DOHH2 (cell line): ENCODE measurements around the gene DMPK.

Experiments
- H3F3A ChIP-seq: fragments of 200-600 bp; sonication (generic), shearing (Covaris generic); 2 replicates; pipeline ENCODE4 v1.6.0; 2016; ENCODE audit warnings: antibody characterized with exemption, mild to moderate bottlenecking; ENCODE audit not compliant: control insufficient read depth, insufficient read depth
- H3K27ac ChIP-seq: fragments of 200-600 bp; sonication (generic); 2 replicates; pipeline ENCODE4 v1.5.1; 2014; ENCODE audit warnings: low read depth, mild to moderate bottlenecking, low read length, moderate library complexity
- H3K27me3 ChIP-seq: fragments of 200-600 bp; sonication (generic); 2 replicates; pipeline ENCODE4 v1.6.1; 2014; ENCODE audit warnings: mild to moderate bottlenecking, low read length, mixed read lengths; ENCODE audit not compliant: control insufficient read depth
- H3K36me3 ChIP-seq: fragments of 200-600 bp; sonication (generic); 2 replicates; pipeline ENCODE4 v1.6.1; 2014; ENCODE audit warnings: mild to moderate bottlenecking, low read length, moderate library complexity, mixed read lengths; ENCODE audit not compliant: control insufficient read depth
- H3K4me1 ChIP-seq: fragments of 200-600 bp; sonication (generic); 2 replicates; pipeline ENCODE4 v1.6.1; 2014; ENCODE audit warnings: mild to moderate bottlenecking, low read length, mixed read lengths; ENCODE audit not compliant: control insufficient read depth
- H3K4me2 ChIP-seq: fragments of 200-600 bp; sonication (generic); 2 replicates; pipeline ENCODE4 v1.6.0; 2014; ENCODE audit warnings: mild to moderate bottlenecking, low read length, moderate library complexity
- H3K4me3 ChIP-seq: fragments of 200-600 bp; sonication (generic); 2 replicates; pipeline ENCODE4 v1.5.1; 2014; ENCODE audit warnings: mild to moderate bottlenecking, low read length, mixed read lengths
- H3K79me2 ChIP-seq: fragments of 200-600 bp; sonication (generic); 2 replicates; pipeline ENCODE4 v1.6.1; 2014; ENCODE audit warnings: mild to moderate bottlenecking, low read length, mixed read lengths; ENCODE audit not compliant: control insufficient read depth
- H3K9me2 ChIP-seq: fragments of 200-600 bp; sonication (generic); replicated peaks from 2 replicates; pipeline ENCODE4 v1.6.1; 2014; ENCODE audit warnings: mild to moderate bottlenecking, low read length, mixed read lengths; ENCODE audit not compliant: control insufficient read depth
- H3K9me3 ChIP-seq: fragments of 200-600 bp; sonication (generic); 2 replicates; pipeline ENCODE4 v1.6.1; 2014; ENCODE audit warnings: antibody characterized with exemption, low read length, mixed read lengths; ENCODE audit not compliant: control insufficient read depth, insufficient read depth
- H4K20me1 ChIP-seq: fragments of 200-600 bp; sonication (generic); 2 replicates; pipeline ENCODE4 v1.6.0; 2014; ENCODE audit warnings: low read depth, mild to moderate bottlenecking, antibody characterized with exemption, low read length, moderate library complexity; ENCODE audit not compliant: control insufficient read depth, insufficient read depth
- CTCF ChIP-seq: fragments of 200-600 bp; sonication (generic); IDR thresholded peaks from one replicate; pipeline ENCODE4 v1.5.1; 2014; ENCODE audit warnings: antibody characterized with exemption, mild to moderate bottlenecking, low read depth, low read length; ENCODE audit not compliant: poor library complexity, severe bottlenecking
- EZH2phosphoT487 ChIP-seq: fragments of 200-600 bp; sonication (generic); IDR thresholded peaks from 2 replicates; pipeline ENCODE4 v1.6.1; 2017; ENCODE audit warnings: borderline replicate concordance, mild to moderate bottlenecking, antibody characterized with exemption, low read length, moderate library complexity, mixed read lengths

The DMPK gene

GRCh38 chr19:45782820-45783785 lies 813 bp upstream of the DMPK start:
- Histone ChIP-seq H3K79me2 (no peaks in the 10 kb centered on the region), H3K4me3 (no peak overlapping the region), H3K9me3 (no peaks in the 10 kb centered on the region), H3K4me2 (no peak overlapping the region), H4K20me1 (peaks cover 18% of the 10 kb centered on the region), H3K27me3 (no peaks in the 10 kb centered on the region), H3K27ac (no peak overlapping the region), H3F3A (peaks cover 5% of the 10 kb centered on the region; the same call in 1 of the 2 replicates), H3K4me1 (peaks cover 19% of the 10 kb centered on the region), H3K36me3 (peaks cover 26% of the 10 kb centered on the region), H3K9me2 (no peaks in the 10 kb centered on the region)
- TF ChIP-seq CTCF (no peak), EZH2phosphoT487 (no peak)

GRCh38 chr19:45781214-45782161 lies 802 bp downstream of the DMPK start:
- Histone ChIP-seq H3K4me1 (peaks cover 19% of the 10 kb centered on the region), H3F3A (peaks cover 5% of the 10 kb centered on the region; the same call in 1 of the 2 replicates), H3K27me3 (no peaks in the 10 kb centered on the region), H3K79me2 (no peaks in the 10 kb centered on the region), H3K36me3 (peaks cover 29% of the 10 kb centered on the region; the same call in 1 of the 2 replicates), H3K4me2 (no peak overlapping the region), H3K4me3 (no peak overlapping the region), H3K9me2 (no peaks in the 10 kb centered on the region), H4K20me1 (peaks cover 18% of the 10 kb centered on the region), H3K27ac (no peak overlapping the region), H3K9me3 (no peaks in the 10 kb centered on the region)
- TF ChIP-seq CTCF, result no peak
- TF ChIP-seq EZH2phosphoT487, result no peak

GRCh38 chr19:45780448-45781213 lies 1.7 kb downstream of the DMPK start:
- peaks cover 25% of the 10 kb centered on the region; the same call in 1 of the 2 replicates for H3K36me3 ChIP-seq
- H3K4me1 ChIP-seq, result peaks cover 19% of the 10 kb centered on the region
- H3K9me2 ChIP-seq, result no peaks in the 10 kb centered on the region
- H3K27ac ChIP-seq, result no peak overlapping the region
- peaks cover 5% of the 10 kb centered on the region; the same call in 1 of the 2 replicates for H3F3A ChIP-seq
- no peak overlapping the region for H3K4me3 ChIP-seq
- no peaks in the 10 kb centered on the region for H3K79me2 ChIP-seq
- no peaks in the 10 kb centered on the region for H3K27me3 ChIP-seq
- H3K9me3 ChIP-seq, result no peaks in the 10 kb centered on the region
- H3K4me2 ChIP-seq, result no peak overlapping the region
- TF ChIP-seq EZH2phosphoT487 (no peak), CTCF (no peak)
- H4K20me1 ChIP-seq, result peaks cover 18% of the 10 kb centered on the region
